HepG2 (cell line): ENCODE data around the gene PDZD7. TPM values are rescaled to one million over a fixed set of nuclear protein-coding genes. Genes with fewer than 3 reads are reported as not detected.

Experiments used
- BHLHE40 ChIP-seq: IDR thresholded peaks from 2 replicates; pipeline ENCODE4 v1.6.1; 2011; ENCODE audit warnings: low read length, improper control_type of control experiment
- CREBL2 ChIP-seq: sonication (generic); formaldehyde crosslinking; IDR thresholded peaks from 2 replicates; pipeline ENCODE4 v1.8.1; 2023; ENCODE audit warnings: missing genetic modification reagents, mild to moderate bottlenecking, borderline replicate concordance
- ETS1 ChIP-seq: sonication (generic); formaldehyde crosslinking; IDR thresholded peaks from 2 replicates; pipeline ENCODE4 v1.4.0; 2020; ENCODE audit warnings: missing genetic modification reagents
- FOSL2 ChIP-seq: sonication (generic); formaldehyde crosslinking; IDR thresholded peaks from 2 replicates; pipeline ENCODE4 v1.4.0; 2020; ENCODE audit warnings: missing genetic modification reagents
- HNRNPLL ChIP-seq: fragments of 200-400 bp; formaldehyde crosslinking; IDR thresholded peaks from 2 replicates; pipeline ENCODE4 v1.6.1; 2017; ENCODE audit warnings: mild to moderate bottlenecking, low read depth, low read length; ENCODE audit not compliant: poor library complexity, severe bottlenecking
- MED8 ChIP-seq: sonication (generic); formaldehyde crosslinking; IDR thresholded peaks from 2 replicates; pipeline ENCODE4 v1.8.1; 2023; ENCODE audit warnings: mild to moderate bottlenecking, missing genetic modification reagents; ENCODE audit not compliant: insufficient replicate concordance
- MLX ChIP-seq: IDR thresholded peaks from 2 replicates; pipeline ENCODE4 v1.6.1; 2016
- MYNN ChIP-seq: sonication (generic); formaldehyde crosslinking; IDR thresholded peaks from 2 replicates; pipeline ENCODE4 v1.4.0; 2020; ENCODE audit warnings: mild to moderate bottlenecking, low read depth, missing genetic modification reagents
- NCOA2 ChIP-seq: sonication (generic); formaldehyde crosslinking; IDR thresholded peaks from 2 replicates; pipeline ENCODE4 v1.8.0; 2022; ENCODE audit warnings: inconsistent platforms
- TOE1 ChIP-seq: sonication (generic); formaldehyde crosslinking; IDR thresholded peaks from 2 replicates; pipeline ENCODE4 v1.4.0; 2020; ENCODE audit warnings: mild to moderate bottlenecking, missing genetic modification reagents
- TOPORS ChIP-seq: sonication (generic); formaldehyde crosslinking; IDR thresholded peaks from 2 replicates; pipeline ENCODE4 v1.8.0; 2023; ENCODE audit warnings: mild to moderate bottlenecking, missing genetic modification reagents
- ZBED4 ChIP-seq: sonication (generic); formaldehyde crosslinking; IDR thresholded peaks from 2 replicates; pipeline ENCODE4 v1.4.0; 2020; ENCODE audit warnings: missing genetic modification reagents, borderline replicate concordance
- ZMYM2 ChIP-seq: sonication (generic); formaldehyde crosslinking; IDR thresholded peaks from 2 replicates; pipeline ENCODE4 v1.8.0; 2022; ENCODE audit warnings: mild to moderate bottlenecking, missing genetic modification reagents
- ZNF234 ChIP-seq: sonication (generic); formaldehyde crosslinking; conservative IDR thresholded peaks from 2 replicates; pipeline ENCODE4 v1.5.1; 2020; ENCODE audit warnings: mild to moderate bottlenecking, missing genetic modification reagents
- ZNF382 ChIP-seq: sonication (generic); formaldehyde crosslinking; IDR thresholded peaks from 2 replicates; pipeline ENCODE4 v1.5.0; 2020; ENCODE audit warnings: missing genetic modification reagents, mild to moderate bottlenecking, borderline replicate concordance
- ZNF432 ChIP-seq: sonication (generic); formaldehyde crosslinking; IDR thresholded peaks from 2 replicates; pipeline ENCODE4 v1.5.0; 2020; ENCODE audit warnings: missing genetic modification reagents, mild to moderate bottlenecking, borderline replicate concordance
- ZNF460 ChIP-seq: sonication (generic); formaldehyde crosslinking; IDR thresholded peaks from 2 replicates; pipeline ENCODE4 v1.5.1; 2020; ENCODE audit warnings: missing genetic modification reagents, mild to moderate bottlenecking, borderline replicate concordance
- ZNF546 ChIP-seq: sonication (generic); formaldehyde crosslinking; conservative IDR thresholded peaks from 2 replicates; pipeline ENCODE4 v1.8.1; 2023; ENCODE audit warnings: mild to moderate bottlenecking, missing genetic modification reagents
- ZNF691 ChIP-seq: sonication (generic); formaldehyde crosslinking; IDR thresholded peaks from 2 replicates; pipeline ENCODE4 v1.4.0; 2020; ENCODE audit warnings: missing genetic modification reagents, low read depth, mild to moderate bottlenecking, borderline replicate concordance
- ZNF879 ChIP-seq: sonication (generic); formaldehyde crosslinking; IDR thresholded peaks from 2 replicates; pipeline ENCODE4 v1.8.1; 2023; ENCODE audit warnings: missing genetic modification reagents
- polyA plus RNA-seq, 8 experiments: library from polyadenylated mRNA; depleted of rRNA in 3 of 8; stranded (reverse) in 7 of 8; unstranded in 1 of 8; fragments of >200 nt; fragmentation: Illumina TruSeq in 4 of 8; extraction: Trizol in 4 of 8; gene quantifications; 2 replicates each; pipeline versions ENCODE4 v1.2.1 to v1.2.3, GENCODE V29; 2011 to 2016; ENCODE audit warnings: low read depth in 4 of 8, missing spikeins in 1 of 8, mixed read lengths in 1 of 8; ENCODE audit not compliant: insufficient read depth in 1 of 8
- total RNA-seq, 5 experiments: library from RNA; depleted of rRNA; stranded (reverse); fragments of >200 nt; fragmentation: Illumina TruSeq; extraction: Trizol; gene quantifications; 2 replicates each; pipeline ENCODE4 v1.2.3, GENCODE V29; 2016; ENCODE audit warnings: low read depth in 1 of 5

PDZD7 gene
- total and polyA plus RNA-seq, 2 of the 13 experiments (the other 11 are each of a cell fraction or from before 2014, with no cell fraction given) = 0.58 to 0.73 TPM

- TF ChIP-seq MLX (CRISPR knock-in tag) (no peak), MYNN (no peak; the same call in 1 of the 2 replicates), TOPORS (CRISPR knock-in tag) (no peak), TOE1 (CRISPR knock-in tag) (no peak), ZNF234 (no peak), ZNF879 (no peak), HNRNPLL (peak; percentile 75), ZNF432 (CRISPR knock-in tag) (no peak), ETS1 (no peak), FOSL2 (0 out of 2 replicates have a peak, but pooled peaks have one; percentile 8), ZNF460 (CRISPR knock-in tag) (no peak), CREBL2 (no peak; the same call in 1 of the 2 replicates), ZBED4 (CRISPR knock-in tag) (no peak), ZNF546 (CRISPR knock-in tag) (peak; percentile 80; the same call in 1 of the 2 replicates), MED8 (CRISPR knock-in tag) (no peak), ZNF691 (CRISPR knock-in tag) (no peak; the same call in 1 of the 2 replicates), NCOA2 (CRISPR knock-in tag) (0 out of 2 replicates have a peak, but pooled peaks have one; percentile 16), BHLHE40 (no peak), ZNF382 (CRISPR knock-in tag) (no peak), ZMYM2 (CRISPR knock-in tag) (0 out of 2 replicates have a peak, but pooled peaks have one; percentile 72)
Observed at GRCh38 chr10:100997360-100998182, 33.4 kb downstream of the PDZD7 start (continued).
